Fibroblast of lung (primary cell): ENCODE data around the gene DCTN2. TPM values are rescaled to one million over a fixed set of nuclear protein-coding genes. Genes with fewer than 3 reads are reported as not detected.
A peak's percentile ranks its signal among the peaks of the same experiment; 100 is the strongest.

Experiments used
- DNase-seq, 2 donors: peaks; one replicate each; pipeline versions ENCODE4 v3.0.0 to v3.0.0-alpha.2; 2010; ENCODE audit warnings: low read depth in 2 of 2
- H2AFZ ChIP-seq: 2 replicates; pipeline ENCODE4 v1.5.1; 2012; ENCODE audit warnings: low read length, control low read depth, inconsistent platforms
- H3K27ac ChIP-seq: 2 replicates; pipeline ENCODE4 v1.5.1; 2011; ENCODE audit warnings: low read length, control low read depth; ENCODE audit not compliant: insufficient read depth
- H3K27me3 ChIP-seq: 2 replicates; pipeline ENCODE4 v1.5.1; 2011; ENCODE audit warnings: mild to moderate bottlenecking, low read length; ENCODE audit not compliant: control insufficient read depth, insufficient read depth
- H3K36me3 ChIP-seq: 2 replicates; pipeline ENCODE4 v1.5.1; 2011; ENCODE audit warnings: low read length; ENCODE audit not compliant: control insufficient read depth, insufficient read depth
- H3K4me1 ChIP-seq: 2 replicates; pipeline ENCODE4 v1.5.1; 2011; ENCODE audit warnings: low read length; ENCODE audit not compliant: control insufficient read depth, insufficient read depth; ENCODE audit errors: extremely low read depth
- H3K4me2 ChIP-seq: 2 replicates; pipeline ENCODE4 v1.5.1; 2011; ENCODE audit warnings: low read length, control low read depth; ENCODE audit not compliant: insufficient read depth; ENCODE audit errors: extremely low read depth
- H3K4me3 ChIP-seq, 4 experiments: fragments of 200-600 bp in 1 of 4; sonication (generic) in 1 of 4; replicated peaks in 1 of 4; 2 replicates each; pipeline ENCODE4 v1.5.1; 2011 to 2016; ENCODE audit warnings: low read length in 4 of 4, low read depth in 3 of 4, mild to moderate bottlenecking in 3 of 4, control low read depth in 2 of 4, inconsistent platforms in 1 of 4, mixed read lengths in 1 of 4; ENCODE audit not compliant: insufficient read depth in 1 of 4; ENCODE audit errors: control extremely low read depth in 1 of 4
- H3K79me2 ChIP-seq: 2 replicates; pipeline ENCODE4 v1.5.1; 2012; ENCODE audit warnings: mild to moderate bottlenecking, low read length, inconsistent platforms; ENCODE audit not compliant: control insufficient read depth, insufficient read depth
- H3K9ac ChIP-seq: 2 replicates; pipeline ENCODE4 v1.5.1; 2011; ENCODE audit warnings: mild to moderate bottlenecking, low read length, control low read depth; ENCODE audit not compliant: insufficient read depth
- H3K9me3 ChIP-seq: 2 replicates; pipeline ENCODE4 v1.5.1; 2012; ENCODE audit warnings: low read depth, low read length; ENCODE audit not compliant: control insufficient read depth, insufficient read depth
- H4K20me1 ChIP-seq: 2 replicates; pipeline ENCODE4 v1.5.1; 2011; ENCODE audit warnings: low read length; ENCODE audit not compliant: control insufficient read depth, insufficient read depth; ENCODE audit errors: extremely low read depth
- EZH2 ChIP-seq: IDR thresholded peaks from 2 replicates; pipeline ENCODE4 v1.5.1; 2012; ENCODE audit warnings: low read length, control low read depth, mild to moderate bottlenecking; ENCODE audit errors: missing control alignments
- polyA plus RNA-seq, 2 donors: library from polyadenylated mRNA; depleted of rRNA in 1 of 2; stranded (reverse) in 1 of 2; unstranded in 1 of 2; fragments of >200 nt; gene quantifications; 2 replicates each; pipeline ENCODE4 v1.2.1, GENCODE V29; 2011 to 2012; ENCODE audit warnings: missing spikeins in 1 of 2
- total RNA-seq: library from RNA; depleted of rRNA; stranded (reverse); fragments of >200 nt; gene quantifications from 2 replicates; pipeline ENCODE4 v1.2.1, GENCODE V29; 2014
- TF ChIP-seq, protein P1 (sequence below), 2 donors: IDR thresholded peaks in 1 of 2; conservative IDR thresholded peaks in 1 of 2; 1 replicate in 1 of 2; 2 replicates in 1 of 2; pipeline ENCODE4 v1.5.1; 2011 to 2012; ENCODE audit warnings: low read length in 2 of 2, control low read depth in 1 of 2, inconsistent platforms in 1 of 2, low read depth in 1 of 2, mild to moderate bottlenecking in 1 of 2

DCTN2 gene
- total and polyA plus RNA-seq, 2 donors (not counting 1 experiment from before 2014, with no cell fraction given) = 101 to 211 TPM

DNA sequence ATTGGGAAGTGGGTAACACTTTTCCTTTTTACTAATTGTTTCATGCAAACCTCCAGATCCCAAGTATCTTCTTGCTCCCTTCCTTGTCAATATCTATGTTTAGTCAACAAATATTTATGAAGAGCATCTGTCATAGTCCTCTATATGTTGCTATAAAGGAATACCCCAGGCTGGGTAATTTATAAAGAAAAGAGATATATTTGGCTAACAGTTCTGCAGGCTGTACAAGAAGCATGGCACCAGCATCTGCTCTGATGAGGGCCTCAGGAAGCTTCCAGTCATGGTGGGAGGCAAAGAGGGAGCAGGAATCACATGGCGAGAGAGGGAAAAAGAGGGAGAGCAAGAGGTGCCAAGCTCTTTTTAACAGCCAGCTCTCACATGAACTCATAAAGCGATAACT lies 7.5 kb upstream of the DCTN2 start:
- no peak for DNase-seq
- no peaks in the 10 kb centered on the region for H4K20me1 ChIP-seq
- no peak overlapping the region for H2AFZ ChIP-seq
- H3K27ac ChIP-seq = no peak overlapping the region
- no peak overlapping the region for H3K4me2 ChIP-seq
- H3K36me3 ChIP-seq = no peaks in the 10 kb centered on the region
- peaks cover 10% of the 10 kb centered on the region for H3K27me3 ChIP-seq
- H3K9ac ChIP-seq = no peak overlapping the region
- H3K4me3 ChIP-seq = no peak overlapping the region
- peaks cover 4% of the 10 kb centered on the region for H3K4me1 ChIP-seq
- no peaks in the 10 kb centered on the region for H3K9me3 ChIP-seq
- no peaks in the 10 kb centered on the region for H3K79me2 ChIP-seq
- TF ChIP-seq EZH2 = no peak
- TF ChIP-seq, protein P1, sequence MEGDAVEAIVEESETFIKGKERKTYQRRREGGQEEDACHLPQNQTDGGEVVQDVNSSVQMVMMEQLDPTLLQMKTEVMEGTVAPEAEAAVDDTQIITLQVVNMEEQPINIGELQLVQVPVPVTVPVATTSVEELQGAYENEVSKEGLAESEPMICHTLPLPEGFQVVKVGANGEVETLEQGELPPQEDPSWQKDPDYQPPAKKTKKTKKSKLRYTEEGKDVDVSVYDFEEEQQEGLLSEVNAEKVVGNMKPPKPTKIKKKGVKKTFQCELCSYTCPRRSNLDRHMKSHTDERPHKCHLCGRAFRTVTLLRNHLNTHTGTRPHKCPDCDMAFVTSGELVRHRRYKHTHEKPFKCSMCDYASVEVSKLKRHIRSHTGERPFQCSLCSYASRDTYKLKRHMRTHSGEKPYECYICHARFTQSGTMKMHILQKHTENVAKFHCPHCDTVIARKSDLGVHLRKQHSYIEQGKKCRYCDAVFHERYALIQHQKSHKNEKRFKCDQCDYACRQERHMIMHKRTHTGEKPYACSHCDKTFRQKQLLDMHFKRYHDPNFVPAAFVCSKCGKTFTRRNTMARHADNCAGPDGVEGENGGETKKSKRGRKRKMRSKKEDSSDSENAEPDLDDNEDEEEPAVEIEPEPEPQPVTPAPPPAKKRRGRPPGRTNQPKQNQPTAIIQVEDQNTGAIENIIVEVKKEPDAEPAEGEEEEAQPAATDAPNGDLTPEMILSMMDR (conservative IDR thresholded peaks at IDR 0.05 in 1 of 2, IDR thresholded peaks at IDR 0.05 in 1 of 2; ENCODE audit: low read depth in 1 of 2, low read length in 2 of 2) = no peak

DNA sequence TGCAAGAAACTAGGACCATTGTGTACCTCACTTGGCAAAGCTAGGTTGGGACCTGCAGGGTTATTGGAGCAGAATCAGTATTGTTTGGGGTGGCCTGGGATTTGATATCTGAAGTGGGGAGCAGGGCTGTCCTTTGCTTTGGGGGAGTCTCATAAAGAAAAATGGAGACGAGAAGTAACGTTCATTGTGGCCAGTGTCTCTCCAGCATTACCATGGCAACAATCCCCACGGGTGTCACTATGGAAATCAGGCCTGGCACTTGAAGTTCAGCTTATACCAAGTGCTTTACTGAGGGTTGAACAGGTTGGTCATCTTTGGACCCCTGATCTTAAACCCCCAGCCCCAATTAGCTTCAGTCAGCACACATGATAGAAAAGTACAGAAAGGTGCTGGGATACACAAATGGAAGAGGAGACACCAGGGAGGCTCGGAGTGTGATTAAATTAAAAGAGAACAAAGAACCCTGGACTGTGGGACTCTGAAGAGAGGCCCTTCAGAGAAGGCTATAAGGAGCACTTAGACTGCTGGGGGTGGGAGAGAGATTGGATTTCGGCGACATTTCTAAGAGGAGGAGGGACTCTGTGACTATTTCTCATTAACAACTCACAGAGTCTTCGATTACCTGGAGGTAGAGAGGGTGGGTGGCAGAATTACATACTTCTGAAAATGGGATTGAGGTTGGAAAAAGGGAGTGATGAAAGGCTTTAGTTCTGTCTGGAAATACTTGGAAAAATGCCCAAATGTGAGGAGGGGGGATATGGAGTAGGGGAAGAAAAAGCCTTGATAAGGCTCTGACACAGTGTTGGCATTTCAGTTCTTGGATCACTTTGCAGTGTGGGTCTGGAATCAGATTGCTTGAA lies 6.6 kb upstream of the DCTN2 start:
- Histone ChIP-seq H3K79me2 (no peaks in the 10 kb centered on the region), H3K9me3 (no peaks in the 10 kb centered on the region), H3K36me3 (no peaks in the 10 kb centered on the region), H3K27ac (no peak overlapping the region), H2AFZ (no peak overlapping the region), H4K20me1 (no peaks in the 10 kb centered on the region), H3K4me2 (no peak overlapping the region), H3K4me1 (peaks cover 4% of the 10 kb centered on the region), H3K27me3 (peaks cover 16% of the 10 kb centered on the region), H3K4me3 (no peak overlapping the region), H3K9ac (no peak overlapping the region)
- TF ChIP-seq, protein P1 (conservative IDR thresholded peaks at IDR 0.05 in 1 of 2, IDR thresholded peaks at IDR 0.05 in 1 of 2; ENCODE audit: low read depth in 1 of 2, low read length in 2 of 2) = no peak
- no peak for TF ChIP-seq EZH2
- no peak for DNase-seq

DNA sequence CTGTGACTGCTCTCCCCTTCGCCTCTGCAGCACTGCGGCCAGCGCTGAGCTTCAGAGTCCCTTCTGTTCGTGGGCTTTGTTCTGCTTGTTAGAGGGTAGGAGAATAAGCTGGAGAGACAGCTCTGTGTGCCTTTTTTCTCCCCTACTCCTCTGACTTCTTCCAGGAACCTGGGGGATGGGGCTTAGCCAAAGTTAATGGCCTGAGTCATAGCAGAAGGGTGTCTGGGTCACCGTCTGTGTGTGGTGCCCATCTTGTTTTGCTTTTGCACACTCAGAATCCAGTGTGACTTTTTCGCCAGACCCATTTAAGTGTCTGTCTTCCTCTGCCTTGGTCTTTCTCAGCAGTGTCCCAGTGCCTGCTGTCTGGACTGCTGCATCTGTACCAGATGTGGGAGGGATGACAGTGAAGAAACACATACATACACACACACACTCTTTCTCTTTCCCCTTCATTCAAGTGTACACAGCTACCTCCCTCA lies 5.9 kb upstream of the DCTN2 start:
- peak overlapping the region; percentile 29 for H3K4me2 ChIP-seq
- no peaks in the 10 kb centered on the region for H3K9me3 ChIP-seq
- no peak overlapping the region for H3K27ac ChIP-seq
- H3K9ac ChIP-seq = no peak overlapping the region
- H3K79me2 ChIP-seq = no peaks in the 10 kb centered on the region
- peak; percentile 11 to 64 for DNase-seq
- no peak for TF ChIP-seq EZH2
- TF ChIP-seq, protein P1 (conservative IDR thresholded peaks at IDR 0.05 in 1 of 2, IDR thresholded peaks at IDR 0.05 in 1 of 2; ENCODE audit: low read depth in 1 of 2, low read length in 2 of 2) = no peak
- H3K4me3 ChIP-seq = no peak overlapping the region
- H4K20me1 ChIP-seq = no peaks in the 10 kb centered on the region
- peaks cover 4% of the 10 kb centered on the region for H3K4me1 ChIP-seq
- H3K36me3 ChIP-seq = no peaks in the 10 kb centered on the region
- no peak overlapping the region for H2AFZ ChIP-seq
- peaks cover 16% of the 10 kb centered on the region for H3K27me3 ChIP-seq
